ENCODE measurements around the gene CLTCL1. TPM values are rescaled to one million over a fixed set of nuclear protein-coding genes. Genes with fewer than 3 reads are reported as not detected.
"Not testable (repeated sequence)": the region's sequence is repeated elsewhere in the genome, so short reads cannot be mapped to it uniquely, and the experiment has no call there.

The CLTCL1 gene
- total RNA-seq, 2 experiments from 2014 or later = 0.93 to 1.1 TPM

DNA sequence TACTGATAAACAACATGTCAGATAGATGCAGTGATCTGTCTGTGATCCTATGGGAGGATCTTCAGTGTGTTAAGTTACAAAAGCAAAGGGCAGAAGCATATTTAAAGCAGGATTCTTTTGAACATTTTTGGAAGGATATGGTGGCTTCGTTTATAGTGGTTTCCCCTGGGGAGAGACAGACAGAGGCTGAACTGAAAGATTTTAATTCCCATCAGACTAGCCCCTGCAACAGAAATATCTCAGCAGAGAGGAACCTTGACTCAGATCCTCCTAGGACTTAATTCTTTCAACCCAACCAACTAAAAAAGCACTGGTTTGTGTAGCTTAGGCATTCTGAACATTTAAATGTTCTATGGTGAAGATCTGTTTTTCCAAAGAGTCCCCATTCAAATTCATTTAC lies 5.7 kb downstream of the CLTCL1 start:
- ChIA-PET CTCF (no interaction called here), POLR2A (no interaction called here)
- H3K36me3 Mint-ChIP-seq (ENCODE audit: low read depth) = no peaks in the 10 kb centered on the region
- H3K9me3 Mint-ChIP-seq = no peaks in the 10 kb centered on the region
- H3K4me1 Mint-ChIP-seq = peaks cover 15% of the 10 kb centered on the region
- H3K27ac Mint-ChIP-seq = no peak overlapping the region
- no peak overlapping the region for H3K4me3 Mint-ChIP-seq
- H3K27me3 Mint-ChIP-seq = peaks cover 34% of the 10 kb centered on the region
- DNase-seq = no peak

- H3K27ac Mint-ChIP-seq; H3K4me1 Mint-ChIP-seq; H3K36me3 Mint-ChIP-seq (ENCODE audit: low read depth); CTCF ChIA-PET; H3K27me3 Mint-ChIP-seq; H3K4me3 Mint-ChIP-seq; H3K9me3 Mint-ChIP-seq; POLR2A ChIA-PET; DNase-seq: not testable (repeated sequence)
Measured at GRCh38 chr22:19279143-19279542, 12.4 kb downstream of the CLTCL1 start.

- Mint-ChIP-seq H3K27me3 (peaks cover 2% of the 10 kb centered on the region), H3K36me3 (ENCODE audit: low read depth) (no peaks in the 10 kb centered on the region), H3K4me3 (no peak overlapping the region), H3K9me3 (no peaks in the 10 kb centered on the region), H3K27ac (no peak overlapping the region), H3K4me1 (no peaks in the 10 kb centered on the region)
- no peak for DNase-seq
- CTCF ChIA-PET = no interaction called here
- POLR2A ChIA-PET = no interaction called here
Measured at GRCh38 chr22:19277785-19278184, 13.7 kb downstream of the CLTCL1 start.

DNA sequence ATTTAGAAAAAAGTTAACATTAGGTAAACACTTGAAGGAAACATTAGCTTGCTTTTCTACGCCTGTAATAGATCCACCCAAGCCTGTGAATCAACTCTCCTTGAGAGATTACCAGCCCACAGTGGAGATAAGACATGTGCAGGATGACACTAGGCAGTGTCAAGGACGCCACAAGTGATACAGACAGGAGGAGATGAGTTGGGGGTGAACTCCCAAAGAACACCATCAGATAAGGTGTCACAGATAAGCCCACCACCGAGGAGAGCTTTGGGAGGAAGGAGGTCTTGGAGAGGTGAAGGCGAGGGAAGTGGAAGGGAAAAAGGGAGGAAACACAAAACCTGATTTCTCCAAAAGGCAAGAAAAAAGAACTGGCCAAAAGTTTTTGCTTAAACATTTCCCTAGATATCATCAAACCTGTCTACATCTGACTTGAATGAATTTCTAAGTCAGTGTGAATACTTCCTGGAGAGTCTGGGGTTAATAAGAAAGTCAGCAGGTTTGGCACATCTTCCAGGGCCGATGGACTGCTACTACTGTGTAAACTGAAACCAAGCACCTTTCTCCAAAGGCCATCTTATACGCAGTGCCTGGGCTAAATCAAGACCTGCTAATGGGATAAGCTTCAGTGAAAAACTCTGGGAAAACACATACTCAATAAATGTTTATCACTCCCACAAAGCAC lies 15.5 kb downstream of the CLTCL1 start:
- Mint-ChIP-seq H3K4me3 (no peak overlapping the region), H3K9me3 (no peaks in the 10 kb centered on the region), H3K4me1 (no peaks in the 10 kb centered on the region), H3K36me3 (ENCODE audit: low read depth) (no peaks in the 10 kb centered on the region), H3K27ac (no peak overlapping the region), H3K27me3 (peaks cover 4% of the 10 kb centered on the region)
- ChIA-PET POLR2A (no interaction called here), CTCF (no interaction called here)
- no peak for DNase-seq

GRCh38 chr22:19275513-19275912 lies 16.0 kb downstream of the CLTCL1 start:
- Mint-ChIP-seq H3K27me3 (peaks cover 4% of the 10 kb centered on the region), H3K27ac (no peak overlapping the region), H3K36me3 (ENCODE audit: low read depth) (no peaks in the 10 kb centered on the region), H3K9me3 (no peaks in the 10 kb centered on the region), H3K4me3 (no peak overlapping the region), H3K4me1 (no peaks in the 10 kb centered on the region)
- no peak for DNase-seq
- CTCF ChIA-PET = no interaction called here
- POLR2A ChIA-PET = no interaction called here

- CTCF ChIA-PET = no interaction called here
- POLR2A ChIA-PET = no interaction called here
Measured at GRCh38 chr22:19275104-19275503, 16.4 kb downstream of the CLTCL1 start.

DNA sequence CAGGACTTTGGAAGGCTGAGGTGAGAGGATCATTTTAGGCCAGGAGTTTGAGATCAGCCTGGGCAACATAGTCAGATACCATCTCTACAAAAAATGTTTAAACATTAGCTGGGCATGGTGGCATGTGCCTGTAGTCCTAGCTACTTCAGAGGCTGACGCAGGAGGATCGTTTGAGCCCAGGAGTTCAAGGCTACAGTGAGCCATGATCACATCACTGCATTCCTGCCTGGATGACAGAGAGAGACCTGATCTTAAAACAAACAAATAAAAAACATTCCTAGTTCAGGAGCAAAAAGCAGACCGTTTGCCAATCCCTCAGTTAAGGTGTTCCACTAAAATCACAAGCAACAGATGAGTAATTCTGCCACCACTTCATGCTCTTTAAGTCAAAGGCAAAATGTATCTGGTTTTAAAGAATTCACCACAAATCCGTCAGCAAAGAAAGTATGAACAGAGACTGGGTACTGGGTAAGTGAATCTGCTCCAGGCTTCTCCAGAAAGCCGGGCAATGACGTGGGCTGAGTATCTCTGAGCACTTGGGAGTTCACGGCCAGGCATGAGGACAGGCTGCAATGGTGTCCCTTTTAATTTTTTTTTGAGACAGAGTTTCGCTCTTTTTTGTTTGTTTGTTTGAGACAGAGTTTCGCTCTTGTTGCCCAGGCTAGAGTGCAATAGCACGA lies 19.5 kb downstream of the CLTCL1 start:
- Mint-ChIP-seq H3K4me1 (no peaks in the 10 kb centered on the region), H3K27ac (no peak overlapping the region), H3K36me3 (ENCODE audit: low read depth) (no peaks in the 10 kb centered on the region), H3K9me3 (peaks cover 5% of the 10 kb centered on the region), H3K4me3 (no peak overlapping the region), H3K27me3 (peaks cover 11% of the 10 kb centered on the region)
- CTCF ChIA-PET = no interaction called here
- POLR2A ChIA-PET = no interaction called here
- DNase-seq = no peak

More at GRCh38 chr22:19275104-19275503, 16.4 kb downstream of the CLTCL1 start:
- Mint-ChIP-seq H3K36me3 (ENCODE audit: low read depth) (no peaks in the 10 kb centered on the region), H3K27ac (no peak overlapping the region), H3K4me1 (no peaks in the 10 kb centered on the region), H3K9me3 (no peaks in the 10 kb centered on the region), H3K4me3 (no peak overlapping the region), H3K27me3 (peaks cover 5% of the 10 kb centered on the region)
- no peak for DNase-seq

DNA sequence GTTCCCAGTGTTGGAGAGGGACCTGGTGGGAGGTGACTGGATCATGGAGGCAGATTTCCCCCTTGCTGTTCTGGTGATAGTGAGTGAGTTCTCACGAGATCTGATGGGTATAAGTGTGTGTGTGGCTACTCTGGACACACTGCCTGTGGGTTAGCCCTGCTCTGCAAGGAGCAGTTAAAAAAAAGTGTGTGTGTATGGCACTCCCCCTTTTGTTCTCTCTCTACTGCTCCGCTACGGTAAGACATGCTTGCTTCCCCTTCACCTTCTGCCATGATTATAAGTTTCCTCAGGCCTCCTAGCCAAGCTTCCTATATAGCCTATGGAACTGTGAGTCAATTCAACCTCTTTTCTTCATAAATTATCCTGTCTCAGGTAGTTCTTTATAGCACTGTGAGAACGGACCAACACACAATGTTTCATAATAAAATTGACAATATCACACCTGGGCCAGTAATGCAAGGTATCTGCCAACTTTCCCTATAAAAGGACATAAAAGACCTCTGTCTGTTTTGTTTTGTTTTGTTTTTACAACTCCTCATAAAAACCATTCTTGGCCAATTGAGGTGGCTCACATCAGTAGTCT lies 20.2 kb downstream of the CLTCL1 start:
- Mint-ChIP-seq H3K4me3 (no peak overlapping the region), H3K36me3 (ENCODE audit: low read depth) (no peaks in the 10 kb centered on the region), H3K9me3 (peaks cover 10% of the 10 kb centered on the region), H3K4me1 (no peaks in the 10 kb centered on the region), H3K27ac (no peak overlapping the region), H3K27me3 (peaks cover 11% of the 10 kb centered on the region)
- DNase-seq = no peak
- POLR2A ChIA-PET = no interaction called here
- CTCF ChIA-PET = no interaction called here

DNA sequence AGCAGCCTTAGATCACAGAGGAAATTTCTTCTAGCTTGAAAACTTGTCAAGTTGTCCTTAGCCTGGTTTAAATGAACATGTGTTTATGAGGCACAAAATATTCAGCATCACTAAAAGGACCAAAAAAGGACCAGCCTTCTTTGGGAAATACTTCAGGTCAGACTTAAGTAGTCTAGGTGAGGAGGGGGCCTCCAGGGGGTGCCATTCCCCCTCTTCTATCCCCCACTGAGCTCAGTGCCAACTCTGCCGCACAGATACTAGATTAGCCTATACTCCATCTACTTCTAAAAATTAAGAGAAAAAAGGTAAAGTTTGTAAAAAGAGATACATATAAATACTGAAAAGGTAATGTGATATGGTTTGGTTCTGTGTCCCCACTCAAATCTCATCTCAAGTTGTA lies 20.6 kb downstream of the CLTCL1 start:
- Mint-ChIP-seq H3K9me3 (peaks cover 14% of the 10 kb centered on the region), H3K27ac (no peak overlapping the region), H3K27me3 (peaks cover 13% of the 10 kb centered on the region), H3K36me3 (ENCODE audit: low read depth) (no peaks in the 10 kb centered on the region), H3K4me1 (no peaks in the 10 kb centered on the region), H3K4me3 (no peak overlapping the region)
- POLR2A ChIA-PET = no interaction called here
- CTCF ChIA-PET = no interaction called here
- no peak for DNase-seq

DNA sequence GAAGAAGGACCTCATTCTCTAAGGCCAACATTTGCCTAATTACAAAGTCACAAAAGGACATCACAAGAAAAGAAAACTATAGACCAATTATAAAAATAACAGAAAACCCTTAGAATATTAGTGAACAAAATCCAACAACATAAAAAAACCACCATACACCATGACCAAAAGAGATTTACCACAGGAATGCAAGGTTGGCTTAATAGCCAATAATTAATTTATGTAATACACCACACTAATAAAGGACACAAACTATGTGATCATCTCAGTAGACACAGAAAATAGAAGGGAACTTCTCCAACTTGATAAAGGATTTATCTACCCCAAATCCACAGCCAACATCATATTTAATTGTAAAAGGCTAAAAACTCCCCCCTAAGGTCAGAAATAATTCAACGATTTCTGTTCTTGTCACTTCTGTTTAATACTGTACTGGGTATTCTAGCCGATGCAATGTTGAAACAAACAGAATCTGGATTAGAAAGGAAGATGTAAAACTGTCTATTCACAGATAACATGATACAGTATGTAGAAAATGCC lies 24.9 kb downstream of the CLTCL1 start:
- Mint-ChIP-seq H3K4me3 (no peak overlapping the region), H3K36me3 (ENCODE audit: low read depth) (no peaks in the 10 kb centered on the region), H3K27ac (no peak overlapping the region), H3K27me3 (peaks cover 12% of the 10 kb centered on the region), H3K9me3 (peaks cover 16% of the 10 kb centered on the region), H3K4me1 (no peaks in the 10 kb centered on the region)
- ChIA-PET POLR2A (no interaction called here), CTCF (no interaction called here)
- DNase-seq = no peak

DNA sequence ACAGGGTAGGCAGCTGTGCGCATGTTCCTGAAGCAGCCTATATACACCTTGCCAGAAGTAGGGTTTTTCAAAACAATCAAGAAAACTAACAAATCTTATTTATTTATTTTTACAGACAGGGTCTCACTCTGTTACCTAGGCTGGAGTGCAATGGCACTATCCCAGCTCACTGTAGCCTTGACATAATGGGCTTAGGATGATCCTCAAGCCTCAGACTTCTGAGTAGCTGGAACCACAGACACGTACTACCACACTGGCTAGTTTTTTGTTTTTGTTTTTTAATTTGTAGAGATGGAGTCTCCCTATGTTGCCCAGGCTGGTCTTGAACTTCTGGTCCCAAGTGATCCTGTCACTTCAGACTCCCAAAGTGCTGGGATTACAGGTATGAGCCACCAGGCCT lies 25.7 kb downstream of the CLTCL1 start:
- peaks cover 10% of the 10 kb centered on the region for H3K27me3 Mint-ChIP-seq
- H3K27ac Mint-ChIP-seq = no peak overlapping the region
- no peaks in the 10 kb centered on the region for H3K36me3 Mint-ChIP-seq (ENCODE audit: low read depth)
- H3K9me3 Mint-ChIP-seq = peaks cover 16% of the 10 kb centered on the region
- ChIA-PET CTCF (no interaction called here), POLR2A (no interaction called here)
- DNase-seq = no peak
- no peak overlapping the region for H3K4me3 Mint-ChIP-seq
- peaks cover 1% of the 10 kb centered on the region for H3K4me1 Mint-ChIP-seq

- Mint-ChIP-seq H3K36me3 (ENCODE audit: low read depth) (no peaks in the 10 kb centered on the region), H3K27me3 (no peaks in the 10 kb centered on the region), H3K4me3 (no peak overlapping the region), H3K27ac (no peak overlapping the region), H3K4me1 (peaks cover 15% of the 10 kb centered on the region), H3K9me3 (peaks cover 3% of the 10 kb centered on the region)
- ChIA-PET POLR2A (interaction anchor here (0.6 kb wide), 1 partner anchor 25 kb away, joined by 3 read pairs; no protein-coding TSS in a partner anchor), CTCF (interaction anchor here (0.7 kb wide), 2 partner anchors 381 to 577 kb away, joined by 3 read pairs; no protein-coding TSS in a partner anchor)
- no peak for DNase-seq
Measured at GRCh38 chr22:19260804-19261203, 30.7 kb downstream of the CLTCL1 start.

GRCh38 chr22:19260194-19260593 lies 31.3 kb downstream of the CLTCL1 start:
- ChIA-PET POLR2A (no interaction called here), CTCF (interaction anchor here (0.7 kb wide), 1 partner anchor 578 kb away, joined by 3 read pairs; no protein-coding TSS in a partner anchor)
- Mint-ChIP-seq H3K9me3 (peaks cover 2% of the 10 kb centered on the region), H3K4me3 (no peak overlapping the region), H3K4me1 (peaks cover 15% of the 10 kb centered on the region), H3K36me3 (ENCODE audit: low read depth) (no peaks in the 10 kb centered on the region), H3K27ac (no peak overlapping the region), H3K27me3 (no peaks in the 10 kb centered on the region)
- DNase-seq = no peak

DNA sequence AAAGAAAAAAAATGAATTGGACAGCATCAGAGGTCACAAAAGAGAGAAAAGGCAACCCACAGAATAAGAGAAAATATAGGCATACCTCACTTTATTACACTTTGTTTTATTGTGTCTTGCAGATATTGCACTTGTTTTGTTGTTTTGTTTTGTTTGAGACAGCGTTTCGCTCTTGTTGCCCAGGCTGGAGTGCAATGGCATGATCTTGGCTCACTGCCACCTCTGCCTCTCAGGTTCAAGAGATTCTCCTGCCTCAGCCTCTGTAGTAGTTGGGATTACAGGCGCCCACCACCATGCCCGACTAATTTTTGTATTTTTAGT lies 32.6 kb downstream of the CLTCL1 start:
- H3K27me3 Mint-ChIP-seq; DNase-seq; H3K9me3 Mint-ChIP-seq; H3K27ac Mint-ChIP-seq; H3K4me3 Mint-ChIP-seq; H3K36me3 Mint-ChIP-seq (ENCODE audit: low read depth); POLR2A ChIA-PET; CTCF ChIA-PET: not testable (repeated sequence)
- H3K4me1 Mint-ChIP-seq = peaks cover 15% of the 10 kb centered on the region

All from activated CD4-positive, alpha-beta memory T cell treated with anti-CD3 and anti-CD28 coated beads, Interleukin-2, amount 10 ng/mL, durations not matched to agents 7 days and 5 days (primary cell).